Astrocyte of the spinal cord (primary cell): ENCODE results near the gene CDCA4.
"Not testable (repeated sequence)": the region's sequence is repeated elsewhere in the genome, so short reads cannot be mapped to it uniquely, and the experiment has no call there.

Experiments used
- DNase-seq: peaks from one replicate; pipeline ENCODE4 v3.0.0; 2011; ENCODE audit warnings: low read depth, low spot score
- H3K4me3 ChIP-seq: 2 replicates; pipeline ENCODE4 v1.5.1; 2011; ENCODE audit warnings: low read depth, mild to moderate bottlenecking, low read length, moderate library complexity
- in situ Hi-C: cut with HindIII; loops from 2 replicates; pipeline ENCODE4 v1.10.0; 2017; ENCODE audit warnings: low sequenced_read_pairs
- TF ChIP-seq, protein P1 (sequence below): IDR thresholded peaks from 2 replicates; pipeline ENCODE4 v1.5.1; 2012; ENCODE audit warnings: low read depth, mild to moderate bottlenecking, low read length, inconsistent platforms

CDCA4 gene

GRCh38 chr14:105030836-105031396, 10.0 kb upstream of the CDCA4 start:
- TF ChIP-seq, protein P1, sequence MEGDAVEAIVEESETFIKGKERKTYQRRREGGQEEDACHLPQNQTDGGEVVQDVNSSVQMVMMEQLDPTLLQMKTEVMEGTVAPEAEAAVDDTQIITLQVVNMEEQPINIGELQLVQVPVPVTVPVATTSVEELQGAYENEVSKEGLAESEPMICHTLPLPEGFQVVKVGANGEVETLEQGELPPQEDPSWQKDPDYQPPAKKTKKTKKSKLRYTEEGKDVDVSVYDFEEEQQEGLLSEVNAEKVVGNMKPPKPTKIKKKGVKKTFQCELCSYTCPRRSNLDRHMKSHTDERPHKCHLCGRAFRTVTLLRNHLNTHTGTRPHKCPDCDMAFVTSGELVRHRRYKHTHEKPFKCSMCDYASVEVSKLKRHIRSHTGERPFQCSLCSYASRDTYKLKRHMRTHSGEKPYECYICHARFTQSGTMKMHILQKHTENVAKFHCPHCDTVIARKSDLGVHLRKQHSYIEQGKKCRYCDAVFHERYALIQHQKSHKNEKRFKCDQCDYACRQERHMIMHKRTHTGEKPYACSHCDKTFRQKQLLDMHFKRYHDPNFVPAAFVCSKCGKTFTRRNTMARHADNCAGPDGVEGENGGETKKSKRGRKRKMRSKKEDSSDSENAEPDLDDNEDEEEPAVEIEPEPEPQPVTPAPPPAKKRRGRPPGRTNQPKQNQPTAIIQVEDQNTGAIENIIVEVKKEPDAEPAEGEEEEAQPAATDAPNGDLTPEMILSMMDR: no peak

GRCh38 chr14:105030194-105030593, 9.3 kb upstream of the CDCA4 start:
- no peak for DNase-seq
- TF ChIP-seq, protein P1: no peak
- no peak overlapping the region for H3K4me3 ChIP-seq
- in situ Hi-C loops: no loop called here

More at GRCh38 chr14:105030836-105031396, 10.0 kb upstream of the CDCA4 start:
- no peak for DNase-seq
- in situ Hi-C loops: no loop called here
- H3K4me3 ChIP-seq: no peak overlapping the region

- TF ChIP-seq, protein P1: no peak
- no peak for DNase-seq
- in situ Hi-C loops: no loop called here
- no peak overlapping the region for H3K4me3 ChIP-seq
Observed at GRCh38 chr14:105029402-105029801, 8.5 kb upstream of the CDCA4 start.

GRCh38 chr14:105028251-105028927, 7.5 kb upstream of the CDCA4 start:
- H3K4me3 ChIP-seq: no peak overlapping the region
- in situ Hi-C loops: no loop called here
- TF ChIP-seq, protein P1: no peak
- peak; percentile 37 for DNase-seq

DNA sequence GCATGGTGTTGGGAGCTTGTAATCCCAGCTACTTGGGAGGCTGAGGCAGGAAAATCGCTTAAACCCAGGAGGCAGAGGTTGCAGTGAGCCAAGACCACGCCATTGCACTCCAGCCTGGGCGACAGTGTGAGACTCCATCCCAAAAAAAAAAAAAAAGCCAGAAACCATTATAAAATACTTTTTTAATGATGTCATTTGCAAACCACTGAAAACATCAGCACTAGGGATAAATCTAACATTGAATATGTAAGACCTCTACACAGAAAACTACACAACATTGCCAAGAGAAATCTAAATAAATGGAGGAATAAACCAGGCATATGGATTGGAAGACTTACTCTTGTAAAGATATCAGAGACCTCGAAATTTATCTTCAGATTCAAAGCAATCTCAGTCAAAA, 6.8 kb upstream of the CDCA4 start:
- in situ Hi-C loops, H3K4me3 ChIP-seq: not testable (repeated sequence)

GRCh38 chr14:105026802-105027563, 6.1 kb upstream of the CDCA4 start:
- no peak overlapping the region for H3K4me3 ChIP-seq
- TF ChIP-seq, protein P1: no peak
- peak; percentile 66 for DNase-seq
- in situ Hi-C loops: no loop called here

More for the DNA sequence above, 6.8 kb upstream of the CDCA4 start:
- peak; percentile 50 for DNase-seq
